ACC112 (cell line): ENCODE results near the gene PALLD.

ENCODE experiments used
- H2AFZ ChIP-seq: fragments of 200-600 bp; sonication (generic); one replicate; pipeline ENCODE4 v1.6.0; 2017; ENCODE audit warnings: antibody characterized with exemption, low read length; ENCODE audit not compliant: unreplicated experiment
- H3K27ac ChIP-seq: fragments of 200-600 bp; sonication (generic); 2 replicates; pipeline ENCODE4 v1.5.1; 2014; ENCODE audit warnings: low read depth, mild to moderate bottlenecking, antibody characterized with exemption, low read length, moderate library complexity
- H3K27me3 ChIP-seq: fragments of 200-600 bp; sonication (generic); 2 replicates; pipeline ENCODE4 v1.6.1; 2014; ENCODE audit warnings: mild to moderate bottlenecking, antibody characterized with exemption, low read length, moderate library complexity, mixed read lengths; ENCODE audit not compliant: insufficient read depth
- H3K36me3 ChIP-seq: fragments of 200-600 bp; sonication (generic); 2 replicates; pipeline ENCODE4 v1.6.1; 2016; ENCODE audit warnings: mild to moderate bottlenecking, antibody characterized with exemption, low read length, moderate library complexity, mixed read lengths; ENCODE audit not compliant: insufficient read depth
- H3K4me1 ChIP-seq: fragments of 200-600 bp; sonication (generic); one replicate; pipeline ENCODE4 v1.6.1; 2016; ENCODE audit warnings: low read length, mixed read lengths; ENCODE audit not compliant: insufficient read depth, unreplicated experiment, control insufficient read depth
- H3K4me3 ChIP-seq: fragments of 200-600 bp; sonication (generic); 2 replicates; pipeline ENCODE4 v1.5.1; 2014; ENCODE audit warnings: mild to moderate bottlenecking, low read depth, low read length
- H3K79me2 ChIP-seq: fragments of 200-600 bp; sonication (generic); one replicate; pipeline ENCODE4 v1.6.0; 2016; ENCODE audit warnings: low read length; ENCODE audit not compliant: control insufficient read depth, unreplicated experiment, insufficient read depth

Gene PALLD

DNA sequence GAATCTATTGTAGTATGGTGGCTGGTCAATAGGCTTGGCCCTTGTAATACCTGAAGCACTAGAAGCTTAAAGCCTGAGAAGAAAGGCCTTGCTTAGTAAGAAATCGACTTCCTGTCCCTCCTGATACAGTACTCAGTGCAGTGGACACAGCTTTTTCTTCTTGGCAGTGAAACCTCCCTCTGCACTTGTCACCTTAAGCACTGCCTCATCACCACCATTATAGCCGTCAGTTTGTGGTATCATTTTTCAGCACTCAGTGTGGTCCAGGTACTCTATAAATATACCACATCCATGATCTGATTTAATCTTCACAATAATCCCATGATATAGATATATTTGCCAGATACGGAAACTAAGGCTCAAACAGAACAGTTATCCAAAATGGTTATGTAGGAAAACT, 75.2 kb downstream of the PALLD start:
- no peaks in the 10 kb centered on the region for H3K79me2 ChIP-seq
- no peak overlapping the region for H3K27ac ChIP-seq
- H3K36me3 ChIP-seq: no peaks in the 10 kb centered on the region
- H2AFZ ChIP-seq: no peak overlapping the region
- no peaks in the 10 kb centered on the region for H3K27me3 ChIP-seq
- H3K4me3 ChIP-seq: no peak overlapping the region
- H3K4me1 ChIP-seq: peaks cover 10% of the 10 kb centered on the region

DNA sequence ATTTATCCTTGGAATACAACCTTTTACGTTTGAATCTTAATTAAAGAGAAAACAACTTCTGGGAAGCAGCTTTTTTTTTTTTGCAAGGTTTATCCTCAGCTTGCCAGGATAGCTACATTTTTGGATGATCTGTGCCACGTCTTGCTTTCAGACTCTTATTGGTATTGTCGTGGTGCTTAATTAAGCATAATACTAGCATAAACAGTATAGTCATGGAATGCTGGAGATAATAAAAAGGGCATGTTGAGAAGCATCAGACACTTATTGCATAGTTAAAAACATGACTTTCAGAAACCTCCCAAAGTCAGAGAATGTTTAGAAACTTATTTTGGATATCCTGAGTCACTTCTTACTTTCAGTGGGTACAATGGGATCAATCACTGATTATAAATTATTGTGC, 77.0 kb downstream of the PALLD start:
- peaks cover 14% of the 10 kb centered on the region for H3K4me1 ChIP-seq
- no peak overlapping the region for H3K4me3 ChIP-seq
- no peaks in the 10 kb centered on the region for H3K27me3 ChIP-seq
- H3K27ac ChIP-seq: no peak overlapping the region
- no peaks in the 10 kb centered on the region for H3K36me3 ChIP-seq
- no peak overlapping the region for H2AFZ ChIP-seq
- no peaks in the 10 kb centered on the region for H3K79me2 ChIP-seq

DNA sequence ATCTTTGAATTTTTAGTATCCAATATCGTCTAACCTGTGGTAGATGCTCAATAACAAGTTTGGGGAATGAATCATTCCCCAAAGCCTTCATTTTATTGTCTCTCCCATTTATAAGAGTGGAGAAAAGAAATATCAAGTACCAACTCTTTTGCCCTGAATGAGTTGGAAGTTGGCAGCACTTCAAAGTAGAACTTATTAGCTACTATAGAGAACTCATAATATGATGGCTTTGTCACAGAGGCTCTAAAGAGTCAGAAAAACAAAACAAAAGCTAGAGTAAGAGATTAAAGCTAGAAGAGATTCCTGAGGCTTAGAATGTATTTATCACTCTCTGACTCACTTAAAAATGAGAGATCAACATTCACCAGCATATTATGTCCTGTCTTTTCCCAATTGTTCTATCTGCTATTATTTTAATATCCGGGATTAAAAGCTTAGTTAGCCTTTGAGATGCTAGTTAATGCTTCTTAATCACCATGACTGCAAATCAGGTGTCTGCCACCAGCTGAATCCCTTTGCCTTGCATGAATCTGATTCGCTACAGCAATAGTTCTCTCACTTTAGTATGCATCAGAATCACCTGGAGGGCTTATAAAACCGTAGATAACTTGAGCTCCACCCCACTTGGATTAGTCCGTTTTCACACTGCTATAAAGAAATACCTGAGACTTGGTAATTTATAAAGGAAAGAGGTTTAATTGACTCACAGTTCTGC, 77.9 kb downstream of the PALLD start:
- 0 out of 2 replicates have a peak overlapping the region, but pooled peaks have one; percentile 6 for H3K27ac ChIP-seq
- peak overlapping the region; percentile 33 for H2AFZ ChIP-seq
- no peaks in the 10 kb centered on the region for H3K36me3 ChIP-seq
- no peaks in the 10 kb centered on the region for H3K79me2 ChIP-seq
- H3K4me1 ChIP-seq: peaks cover 14% of the 10 kb centered on the region
- no peaks in the 10 kb centered on the region for H3K27me3 ChIP-seq
- no peak overlapping the region for H3K4me3 ChIP-seq

DNA sequence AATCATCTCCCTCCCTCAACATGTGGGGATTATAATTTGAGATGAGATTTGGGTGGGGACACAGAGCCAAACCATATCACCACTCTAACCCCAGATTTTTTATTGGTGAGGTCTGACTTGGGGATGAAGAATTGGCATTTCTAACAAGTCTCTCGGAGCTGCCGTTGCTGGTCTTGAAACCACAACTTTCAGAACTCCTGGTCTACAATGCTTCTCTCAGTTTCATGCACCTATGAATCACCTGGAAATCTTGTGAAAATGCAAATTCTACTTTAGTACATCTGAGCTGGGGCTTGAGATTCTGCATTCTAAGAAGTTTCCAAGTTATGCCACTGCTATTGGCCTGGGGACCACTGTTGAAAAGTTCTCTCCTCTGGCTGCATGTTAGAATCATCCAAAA, 78.6 kb downstream of the PALLD start:
- H3K4me3 ChIP-seq: no peak overlapping the region
- H3K27ac ChIP-seq: no peak overlapping the region
- peaks cover 14% of the 10 kb centered on the region for H3K4me1 ChIP-seq
- H3K36me3 ChIP-seq: no peaks in the 10 kb centered on the region
- H2AFZ ChIP-seq: no peak overlapping the region
- H3K27me3 ChIP-seq: no peaks in the 10 kb centered on the region
- H3K79me2 ChIP-seq: no peaks in the 10 kb centered on the region

DNA sequence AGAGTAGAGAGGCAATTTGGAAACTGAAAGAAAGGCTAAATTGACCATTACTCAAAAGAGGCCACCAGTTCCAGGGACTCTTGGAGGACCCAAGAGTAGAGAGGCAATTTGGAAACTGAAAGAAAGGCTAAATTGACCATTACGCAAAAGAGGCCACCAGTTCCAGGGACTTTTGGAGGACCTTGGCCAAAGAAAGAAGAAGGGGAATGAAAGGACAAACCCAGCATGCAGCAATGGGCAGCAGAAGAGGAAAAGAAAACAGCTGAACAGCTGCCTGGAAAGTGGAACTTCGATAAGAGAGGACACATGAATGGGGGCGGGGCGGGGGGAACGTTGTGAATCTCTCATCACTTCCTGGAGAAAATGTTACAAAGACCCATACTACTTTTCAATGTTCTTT, 80.8 kb downstream of the PALLD start:
- H3K4me3 ChIP-seq: no peak overlapping the region

DNA sequence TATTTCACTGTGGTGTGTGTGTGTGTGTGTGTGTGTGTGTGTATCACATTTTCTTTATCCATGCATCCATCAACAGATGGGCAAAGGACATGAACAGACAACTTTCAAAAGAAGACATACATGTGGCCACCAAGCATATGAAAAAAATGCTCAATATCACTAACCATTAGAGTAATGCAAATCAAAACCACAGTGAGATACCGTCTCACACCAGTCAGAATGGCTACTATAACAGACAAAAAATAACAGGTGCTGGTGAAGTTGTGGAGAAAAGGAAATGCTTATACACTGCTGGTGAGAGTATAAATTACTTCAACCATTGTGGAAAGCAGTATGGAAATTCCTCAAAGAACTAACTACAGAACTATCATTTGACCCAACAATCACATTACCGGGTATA, 83.4 kb downstream of the PALLD start:
- Histone ChIP-seq H2AFZ (no peak overlapping the region), H3K27ac (no peak overlapping the region), H3K4me3 (no peak overlapping the region), H3K27me3 (no peaks in the 10 kb centered on the region), H3K79me2 (no peaks in the 10 kb centered on the region), H3K36me3 (no peaks in the 10 kb centered on the region), H3K4me1 (peaks cover 20% of the 10 kb centered on the region)

More for the DNA sequence above, 80.8 kb downstream of the PALLD start:
- Histone ChIP-seq H3K36me3 (no peaks in the 10 kb centered on the region), H3K79me2 (no peaks in the 10 kb centered on the region), H3K27me3 (no peaks in the 10 kb centered on the region), H3K27ac (no peak overlapping the region), H3K4me1 (peaks cover 14% of the 10 kb centered on the region), H2AFZ (no peak overlapping the region)

- Histone ChIP-seq H3K27me3 (no peaks in the 10 kb centered on the region), H3K4me1 (peaks cover 56% of the 10 kb centered on the region), H2AFZ (no peak overlapping the region), H3K4me3 (peak overlapping the region; percentile 9; the same call in 1 of the 2 replicates), H3K79me2 (no peaks in the 10 kb centered on the region), H3K27ac (peak overlapping the region; percentile 80), H3K36me3 (no peaks in the 10 kb centered on the region)
Measured at GRCh38 chr4:168584321-168584771, 87.5 kb downstream of the PALLD start.

DNA sequence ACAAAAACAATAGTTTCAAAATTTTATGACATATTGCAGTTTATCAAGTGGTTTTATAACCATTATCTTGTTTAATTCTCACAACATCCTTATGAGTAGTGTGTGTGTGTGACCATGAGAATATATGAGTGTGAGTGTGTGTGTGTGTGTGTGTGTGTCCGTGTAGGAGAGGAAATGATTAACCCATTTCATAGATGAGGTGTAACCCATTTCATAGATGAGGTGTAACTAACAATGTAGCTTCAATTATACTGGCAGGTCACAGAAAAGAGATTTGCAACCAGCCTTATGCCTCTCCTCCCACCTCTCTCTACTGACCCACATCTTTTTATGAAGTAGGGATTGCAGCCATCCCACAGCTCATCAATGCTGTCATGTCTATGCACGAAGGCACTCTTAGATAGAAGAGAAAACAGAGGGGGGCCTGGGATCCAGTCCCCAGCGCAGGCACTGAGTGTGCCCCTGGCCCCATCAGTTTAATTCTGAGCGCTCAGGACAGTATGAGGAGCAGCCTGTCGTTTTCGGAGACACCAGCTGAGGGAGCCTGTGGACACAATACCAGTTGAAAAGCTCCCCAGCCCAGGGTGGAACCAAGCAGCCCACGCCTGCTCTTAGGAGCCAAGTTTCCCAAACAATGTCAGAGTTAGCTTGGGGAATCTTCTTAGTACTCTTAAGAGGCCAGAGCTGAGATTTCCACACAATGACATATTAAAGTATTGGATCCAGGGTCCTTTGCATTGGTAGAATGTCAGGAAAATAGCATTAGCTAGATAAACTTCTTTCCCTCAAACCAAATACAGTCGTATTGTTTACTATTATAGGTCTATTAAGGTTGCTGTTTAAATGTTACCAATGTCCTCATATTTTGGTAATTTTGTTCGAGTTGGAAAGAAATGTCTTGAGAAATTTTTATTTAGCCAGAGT, 88.6 kb downstream of the PALLD start:
- H3K27ac ChIP-seq: peak overlapping the region; percentile 80
- no peaks in the 10 kb centered on the region for H3K79me2 ChIP-seq
- no peaks in the 10 kb centered on the region for H3K27me3 ChIP-seq
- H3K4me1 ChIP-seq: peaks cover 62% of the 10 kb centered on the region
- H3K4me3 ChIP-seq: no peak overlapping the region
- no peaks in the 10 kb centered on the region for H3K36me3 ChIP-seq
- peak overlapping the region; percentile 84 for H2AFZ ChIP-seq

GRCh38 chr4:168586926-168587325, 90.1 kb downstream of the PALLD start:
- Histone ChIP-seq H3K36me3 (no peaks in the 10 kb centered on the region), H3K79me2 (no peaks in the 10 kb centered on the region), H2AFZ (peak overlapping the region; percentile 57), H3K4me3 (peak overlapping the region; percentile 40), H3K4me1 (peaks cover 62% of the 10 kb centered on the region), H3K27me3 (no peaks in the 10 kb centered on the region), H3K27ac (peak overlapping the region; percentile 88)

DNA sequence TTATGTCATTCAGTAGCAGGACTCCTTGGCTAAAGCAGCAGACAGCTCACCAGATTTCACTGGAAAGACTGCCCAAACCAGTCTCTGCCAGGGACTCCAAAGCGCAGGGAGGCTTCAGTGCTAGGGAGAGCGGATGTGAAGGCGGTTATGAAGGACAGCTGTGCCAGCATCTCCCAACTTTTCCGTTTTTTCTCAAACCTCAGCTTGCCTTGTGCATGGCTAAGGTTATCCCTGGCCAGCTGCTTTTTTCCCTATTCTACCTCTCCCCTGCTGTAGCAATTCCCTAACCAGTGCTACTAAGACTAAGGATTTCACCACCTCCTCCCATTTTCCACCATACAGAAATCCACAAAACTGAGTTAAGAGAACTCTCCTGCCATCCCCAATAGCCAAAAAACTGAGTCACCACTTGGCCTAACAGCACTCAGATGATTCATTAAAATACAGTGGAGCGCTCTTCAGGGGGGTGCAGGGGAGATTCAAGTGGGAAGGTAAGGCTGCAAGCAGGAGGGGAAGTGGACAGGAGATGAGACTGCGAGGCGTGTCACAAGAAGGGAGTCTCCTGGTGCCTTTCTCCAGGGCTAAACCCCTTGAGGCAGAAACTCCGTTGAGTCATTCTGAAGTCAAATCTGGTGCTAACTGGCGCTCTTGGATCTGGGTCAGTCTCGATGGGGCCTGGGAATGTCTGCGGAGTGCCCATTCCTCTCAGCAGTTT, 90.7 kb downstream of the PALLD start:
- Histone ChIP-seq H3K36me3 (no peaks in the 10 kb centered on the region), H3K27me3 (no peaks in the 10 kb centered on the region), H3K4me1 (peaks cover 62% of the 10 kb centered on the region), H3K4me3 (peak overlapping the region; percentile 40), H3K79me2 (no peaks in the 10 kb centered on the region), H3K27ac (peak overlapping the region; percentile 88), H2AFZ (peak overlapping the region; percentile 57)
